Adrenal gland (tissue), 12 donors: ENCODE measurements around the gene AGAP5. TPM values are rescaled to one million over a fixed set of nuclear protein-coding genes. Genes with fewer than 3 reads are reported as not detected.

ENCODE experiments used
- DNase-seq, 7 donors: peaks; one replicate each; pipeline ENCODE4 v3.0.0-alpha.2; 2019 to 2020
- H3K27ac ChIP-seq, 5 donors: fragments of 200-600 bp; sonication (generic) in 4 of 5; 1 replicate in 3 of 5; 2 replicates in 2 of 5; pipeline versions ENCODE4 v1.5.1 to v1.8.0; 2016 to 2020; ENCODE audit warnings: mild to moderate bottlenecking in 1 of 5
- H3K27me3 ChIP-seq: fragments of 200-600 bp; 2 replicates; pipeline ENCODE4 v1.8.0; 2021
- H3K36me3 ChIP-seq, 2 donors: fragments of 200-600 bp; replicated peaks in 1 of 2; 1 replicate in 1 of 2; 2 replicates in 1 of 2; pipeline versions ENCODE4 v1.5.1 to v1.8.0; 2018 to 2022
- H3K4me1 ChIP-seq, 2 donors: fragments of 200-600 bp; replicated peaks in 1 of 2; 1 replicate in 1 of 2; 2 replicates in 1 of 2; pipeline versions ENCODE4 v1.5.1 to v1.8.0; 2018 to 2021
- H3K4me3 ChIP-seq, 4 donors: fragments of 200-600 bp; sonication (generic) in 3 of 4; one replicate each; pipeline ENCODE4 v1.5.1; 2016 to 2018
- H3K9me3 ChIP-seq, 3 donors: fragments of 200-600 bp; sonication (generic) in 1 of 3; replicated peaks in 1 of 3; 1 replicate in 2 of 3; 2 replicates in 1 of 3; pipeline versions ENCODE4 v1.5.1 to v1.8.0; 2016 to 2021
- CTCF ChIP-seq, 6 experiments: fragments of 450-650 bp in 4 of 6; fragments of 200-600 bp in 2 of 6; sonication (generic) in 1 of 6; IDR thresholded peaks; 1 replicate in 5 of 6; 2 replicates in 1 of 6; pipeline versions ENCODE4 v1.5.1 to v1.8.0; 2016 to 2021; ENCODE audit warnings: antibody characterized with exemption in 6 of 6, mild to moderate bottlenecking in 2 of 6, moderate library complexity in 1 of 6
- POLR2A ChIP-seq, 2 donors: fragments of 450-650 bp; IDR thresholded peaks; one replicate each; pipeline ENCODE4 v1.6.1; 2017; ENCODE audit warnings: antibody characterized with exemption in 2 of 2, mild to moderate bottlenecking in 2 of 2, moderate library complexity in 1 of 2
- WGBS, 4 donors: extraction: QIAGEN DNeasy Blood & Tissue Kit in 2 of 4; methylation state at CpG; one replicate each; pipeline versions ENCODE4 v1.1.5 to v1.1.7; 2013 to 2017; 5-methylcytosine and 5-hydroxymethylcytosine counted together
- intact Hi-C, 2 donors: fragments of 100-400 bp; cut with DNase I; formaldehyde crosslinking; loops; one replicate each; pipeline versions ENCODE4 v1.14.1 to v1.15.0; 2022 to 2023
- polyA plus RNA-seq, 3 donors: library from polyadenylated mRNA; stranded (reverse); fragments of 200-250 nt in 2 of 3; fragments of 350-450 nt in 1 of 3; fragmentation: Illumina TruSeq in 1 of 3; extraction: RNeasy Lipid Tissue Mini Kit (QIAGEN cat#74804) in 1 of 3; gene quantifications; one replicate each; pipeline ENCODE4 v1.2.3, GENCODE V29; 2013 to 2014
- total RNA-seq, 9 donors: library from RNA; depleted of rRNA in 4 of 9; stranded (reverse); fragments of >200 nt in 4 of 9; fragments of 120-200 nt in 1 of 9; fragmentation: NEBNext Ultra II Directional in 1 of 9; extraction: Animal tissue kit (Norgen Biotek cat#: 25700) in 1 of 9; gene quantifications; one replicate each; pipeline versions ENCODE4 v1.1.0 to v1.2.4, GENCODE V29; 2013 to 2023
- donor health status: healthy with polysubstance abuse.
- donor health status: Bipolar disorder and iron deficiency.
- donor health status: DM: yes; HTN: yes; CAD: no.
- donor health status: DM: no; HTN: no; CAD: no.
- donor health status: DM: no; HTN: no; CAD: no.
- donor health status: DM: yes; HTN: yes; CAD: no.

The AGAP5 gene
- total and polyA plus RNA-seq, 12 donors: 4.6 to 19.0 (median 7.4) TPM

DNA sequence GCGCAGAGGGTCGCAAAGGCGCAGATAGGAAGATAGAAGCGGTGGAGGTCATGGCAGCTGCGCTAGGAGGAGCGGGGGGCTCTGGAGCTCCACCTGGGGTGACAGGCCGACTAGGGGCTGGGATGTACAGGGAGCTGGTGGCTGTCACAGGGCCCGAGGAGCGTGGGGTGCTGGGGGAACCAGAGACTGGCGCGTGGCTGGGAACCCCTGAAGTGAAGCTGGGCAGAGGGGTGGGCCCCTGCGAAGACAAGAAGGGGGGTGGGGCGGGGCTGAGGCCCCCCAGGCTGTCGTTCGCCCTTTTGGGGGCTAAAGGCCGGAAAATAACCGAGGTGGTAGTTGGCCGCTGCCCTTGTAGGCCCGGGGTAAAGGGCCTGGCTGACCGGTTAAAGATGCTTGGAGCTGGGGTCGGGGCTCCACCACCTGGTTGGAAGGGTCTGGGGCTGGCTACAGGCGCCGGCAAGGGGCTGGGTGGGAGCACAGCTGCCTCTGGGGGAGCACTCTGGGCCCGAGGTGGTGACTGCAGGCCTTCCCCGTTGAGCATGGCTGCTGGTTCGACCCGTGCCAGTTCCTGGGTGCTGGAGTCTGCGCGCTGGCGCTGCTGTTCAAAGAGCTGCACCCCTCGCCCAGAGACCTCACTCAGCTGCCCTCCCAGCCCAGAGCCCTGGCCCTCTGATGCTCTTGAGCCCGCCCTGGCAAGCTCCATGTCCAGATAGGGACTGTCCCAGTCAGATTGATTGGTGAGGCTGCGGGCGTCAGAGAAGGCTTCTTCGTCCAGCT lies 49.8 kb downstream of the AGAP5 start:
- H3K27me3 ChIP-seq: no peaks in the 10 kb centered on the region
- peak overlapping the region in 3 of 5 donors; percentile 5 to 23 (median 14) for H3K27ac ChIP-seq
- WGBS, 4 donors: 2 to 26% (median 21%) methylated on average over 10 to 35 of the region's 35 CpGs
- H3K9me3 ChIP-seq: no peaks in the 10 kb centered on the region
- TF ChIP-seq CTCF (IDR thresholded peaks at IDR 0.05) (no peak), POLR2A (IDR thresholded peaks at IDR 0.05) (no peak)
- H3K4me1 ChIP-seq: peaks cover 0 to 12% of the 10 kb centered on the region in 2 donors
- intact Hi-C loops: no loop called here
- H3K4me3 ChIP-seq: peak overlapping the region; percentile 27 to 86 (median 45)
- DNase-seq: no peak
- H3K36me3 ChIP-seq: no peaks in the 10 kb centered on the region

- H3K9me3 ChIP-seq: no peaks in the 10 kb centered on the region
- peak in 6 of 7 donors; percentile 45 to 80 (median 68) for DNase-seq
- H3K27me3 ChIP-seq: no peaks in the 10 kb centered on the region
- H3K4me3 ChIP-seq: peak overlapping the region; percentile 27 to 86 (median 45)
- H3K27ac ChIP-seq: peak overlapping the region in 3 of 5 donors; percentile 5 to 23 (median 14)
- intact Hi-C loops: no loop called here
- TF ChIP-seq CTCF (IDR thresholded peaks at IDR 0.05) (peak in 1 of 6 experiments; percentile 1), POLR2A (IDR thresholded peaks at IDR 0.05) (no peak)
- H3K36me3 ChIP-seq: no peaks in the 10 kb centered on the region
- H3K4me1 ChIP-seq: peaks cover 0 to 12% of the 10 kb centered on the region in 2 donors
- 11 to 53% (median 25%) methylated on average over 8 to 32 of the region's 32 CpGs for whole genome bisulfite sequencing, 4 donors
Observed at GRCh38 chr10:73647211-73647874, 50.6 kb downstream of the AGAP5 start.

- no peaks in the 10 kb centered on the region for H3K9me3 ChIP-seq
- H3K36me3 ChIP-seq: no peaks in the 10 kb centered on the region
- TF ChIP-seq POLR2A (IDR thresholded peaks at IDR 0.05) (no peak), CTCF (IDR thresholded peaks at IDR 0.05) (no peak)
- peaks cover 0 to 12% of the 10 kb centered on the region in 2 donors for H3K4me1 ChIP-seq
- no peaks in the 10 kb centered on the region for H3K27me3 ChIP-seq
- intact Hi-C loops: no loop called here
- 87 to 91% (median 90%) methylated on average over 9 of the region's 9 CpGs for WGBS, 4 donors
- H3K4me3 ChIP-seq: no peak overlapping the region
- no peak for DNase-seq
- H3K27ac ChIP-seq: no peak overlapping the region
Observed at GRCh38 chr10:73646598-73647041, 51.3 kb downstream of the AGAP5 start.

- intact Hi-C loops: loop anchor here in 1 of 2 donors (2.0 kb wide), 1 partner anchor 116 kb away; no protein-coding TSS in a partner anchor
- no peak for DNase-seq
- Histone ChIP-seq H3K4me1 (peaks cover 0 to 12% of the 10 kb centered on the region in 2 donors), H3K4me3 (no peak overlapping the region), H3K36me3 (no peaks in the 10 kb centered on the region), H3K27me3 (no peaks in the 10 kb centered on the region), H3K9me3 (no peaks in the 10 kb centered on the region), H3K27ac (no peak overlapping the region)
- no peak for TF ChIP-seq POLR2A (IDR thresholded peaks at IDR 0.05)
- TF ChIP-seq CTCF (IDR thresholded peaks at IDR 0.05): no peak
- 66 to 85% (median 78%) methylated on average over 3 of the region's 3 CpGs for WGBS, 4 donors
Observed at GRCh38 chr10:73645251-73645650, 52.7 kb downstream of the AGAP5 start.
